Spleen (tissue), 7 donors: ENCODE measurements around the gene KIF18B.

Experiments
- CTCF ChIP-seq, 11 experiments: fragments of 200-600 bp in 7 of 11; fragments of 450-650 bp in 4 of 11; sonication (generic) in 4 of 11; IDR thresholded peaks in 8 of 11; conservative IDR thresholded peaks in 3 of 11; 1 replicate in 7 of 11; 2 replicates in 4 of 11; pipeline versions ENCODE4 v1.4.0 to v1.8.0; 2016 to 2021; ENCODE audit warnings: antibody characterized with exemption in 11 of 11, inconsistent platforms in 4 of 11, mild to moderate bottlenecking in 1 of 11
- POLR2A ChIP-seq, 3 donors: fragments of 450-650 bp; IDR thresholded peaks; one replicate each; pipeline ENCODE4 v1.5.1; 2017; ENCODE audit warnings: antibody characterized with exemption in 3 of 3, mild to moderate bottlenecking in 1 of 3
- POLR2AphosphoS5 ChIP-seq, 3 donors: sonication (generic); formaldehyde crosslinking; IDR thresholded peaks; one replicate each; pipeline ENCODE4 v1.5.1; 2017; ENCODE audit warnings: antibody characterized with exemption in 3 of 3
- donor health status: DM: no; HTN: no; CAD: no; lungs with moderate emphysema.
- donor health status: DM: no; HTN: no; CAD: no.
- donor health status: DM: no; HTN: no; CAD: no.

- TF ChIP-seq CTCF (IDR thresholded peaks at IDR 0.05 in 8 of 11, conservative IDR thresholded peaks at IDR 0.05 in 3 of 11) (no peak), POLR2A (IDR thresholded peaks at IDR 0.05) (no peak), POLR2AphosphoS5 (IDR thresholded peaks at IDR 0.05) (no peak)
Measured at GRCh38 chr17:44892250-44892649, 55.3 kb downstream of the KIF18B start.
